ENCODE measurements around the gene LARGE2. TPM values are rescaled to one million over a fixed set of nuclear protein-coding genes. Genes with fewer than 3 reads are reported as not detected.

LARGE2 gene
- total RNA-seq, 1 donor from 2014 or later, result 2.2 TPM

- DNase-seq (ENCODE audit: low spot score), result no peak
Measured at GRCh38 chr11:45928535-45929215, 6.2 kb downstream of the LARGE2 start.

- DNase-seq (ENCODE audit: low spot score), result no peak
Measured at GRCh38 chr11:45929486-45930030, 7.1 kb downstream of the LARGE2 start.

GRCh38 chr11:45930031-45930794, 7.8 kb downstream of the LARGE2 start:
- peak; percentile 35 for DNase-seq (ENCODE audit: low spot score)

- no peak for DNase-seq (ENCODE audit: low spot score)
Measured at GRCh38 chr11:45930951-45931570, 8.6 kb downstream of the LARGE2 start.

GRCh38 chr11:45931739-45932138, 9.3 kb downstream of the LARGE2 start:
- no peak for DNase-seq (ENCODE audit: low spot score)

GRCh38 chr11:45932217-45932616, 9.8 kb downstream of the LARGE2 start:
- no peak for DNase-seq (ENCODE audit: low spot score)

- DNase-seq (ENCODE audit: low spot score), result no peak
Measured at GRCh38 chr11:45933131-45933831, 10.8 kb downstream of the LARGE2 start.

- DNase-seq (ENCODE audit: low spot score), result no peak
Measured at GRCh38 chr11:45933846-45934579, 11.6 kb downstream of the LARGE2 start.

- DNase-seq (ENCODE audit: low spot score), result no peak
Measured at GRCh38 chr11:45934580-45935318, 12.3 kb downstream of the LARGE2 start.

GRCh38 chr11:45935349-45936064, 13.1 kb downstream of the LARGE2 start:
- no peak for DNase-seq (ENCODE audit: low spot score)

- DNase-seq (ENCODE audit: low spot score), result no peak
Measured at GRCh38 chr11:45936511-45937054, 14.1 kb downstream of the LARGE2 start.

- no peak for DNase-seq (ENCODE audit: low spot score)
Measured at GRCh38 chr11:45937916-45938315, 15.5 kb downstream of the LARGE2 start.

- DNase-seq (ENCODE audit: low spot score), result no peak
Measured at GRCh38 chr11:45939836-45940235, 17.4 kb downstream of the LARGE2 start.

- no peak for DNase-seq (ENCODE audit: low spot score)
Measured at GRCh38 chr11:45941285-45941684, 18.8 kb downstream of the LARGE2 start.

- DNase-seq (ENCODE audit: low spot score), result no peak
Measured at GRCh38 chr11:45942381-45942780, 19.9 kb downstream of the LARGE2 start.

GRCh38 chr11:45945397-45945999, 23.0 kb downstream of the LARGE2 start:
- no peak for DNase-seq (ENCODE audit: low spot score)

- no peak for DNase-seq (ENCODE audit: low spot score)
Measured at GRCh38 chr11:45947885-45948284, 25.4 kb downstream of the LARGE2 start.

GRCh38 chr11:45948356-45948755, 25.9 kb downstream of the LARGE2 start:
- no peak for DNase-seq (ENCODE audit: low spot score)

- no peak for DNase-seq (ENCODE audit: low spot score)
Measured at GRCh38 chr11:45949992-45950407, 27.5 kb downstream of the LARGE2 start.
